ENCODE results near the gene EXOC4.

EXOC4 gene

DNA sequence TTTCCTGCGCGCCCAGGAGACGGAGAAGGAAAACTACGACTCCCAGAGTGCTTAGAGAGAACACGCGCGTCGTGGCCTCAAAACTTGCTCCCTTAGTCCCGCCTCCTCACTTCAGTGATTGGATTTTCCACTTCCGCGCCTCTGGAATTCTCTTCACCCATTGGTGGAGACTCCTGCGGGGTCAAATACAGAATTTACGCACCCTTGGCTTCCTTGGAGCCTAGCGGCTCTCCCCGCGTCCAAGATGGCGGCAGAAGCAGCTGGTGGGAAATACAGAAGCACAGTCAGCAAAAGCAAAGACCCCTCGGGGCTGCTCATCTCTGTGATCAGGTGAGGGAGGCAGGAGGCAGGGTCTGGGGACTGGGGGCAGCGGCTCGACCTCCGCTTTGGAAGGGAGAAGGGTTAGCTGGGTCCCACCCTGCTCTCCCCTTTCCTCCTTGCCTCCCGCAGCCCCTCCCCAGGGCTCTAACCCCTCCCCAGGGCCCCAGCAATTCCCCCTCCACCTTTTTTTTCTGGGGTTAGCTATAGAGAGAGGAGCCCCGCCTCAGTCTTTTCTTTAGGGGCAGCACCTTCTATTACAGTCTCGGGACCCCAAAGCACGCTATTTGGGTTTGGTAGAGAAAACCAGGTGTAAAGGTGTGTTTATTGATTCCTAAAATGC, at the start of gene EXOC4:
EXOC4 (plus strand) TSS at position 221 of the 661 bp plus-strand sequence.
- TF ChIP-seq, protein P1, sequence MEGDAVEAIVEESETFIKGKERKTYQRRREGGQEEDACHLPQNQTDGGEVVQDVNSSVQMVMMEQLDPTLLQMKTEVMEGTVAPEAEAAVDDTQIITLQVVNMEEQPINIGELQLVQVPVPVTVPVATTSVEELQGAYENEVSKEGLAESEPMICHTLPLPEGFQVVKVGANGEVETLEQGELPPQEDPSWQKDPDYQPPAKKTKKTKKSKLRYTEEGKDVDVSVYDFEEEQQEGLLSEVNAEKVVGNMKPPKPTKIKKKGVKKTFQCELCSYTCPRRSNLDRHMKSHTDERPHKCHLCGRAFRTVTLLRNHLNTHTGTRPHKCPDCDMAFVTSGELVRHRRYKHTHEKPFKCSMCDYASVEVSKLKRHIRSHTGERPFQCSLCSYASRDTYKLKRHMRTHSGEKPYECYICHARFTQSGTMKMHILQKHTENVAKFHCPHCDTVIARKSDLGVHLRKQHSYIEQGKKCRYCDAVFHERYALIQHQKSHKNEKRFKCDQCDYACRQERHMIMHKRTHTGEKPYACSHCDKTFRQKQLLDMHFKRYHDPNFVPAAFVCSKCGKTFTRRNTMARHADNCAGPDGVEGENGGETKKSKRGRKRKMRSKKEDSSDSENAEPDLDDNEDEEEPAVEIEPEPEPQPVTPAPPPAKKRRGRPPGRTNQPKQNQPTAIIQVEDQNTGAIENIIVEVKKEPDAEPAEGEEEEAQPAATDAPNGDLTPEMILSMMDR (IDR thresholded peaks at IDR 0.05): no peak

DNA sequence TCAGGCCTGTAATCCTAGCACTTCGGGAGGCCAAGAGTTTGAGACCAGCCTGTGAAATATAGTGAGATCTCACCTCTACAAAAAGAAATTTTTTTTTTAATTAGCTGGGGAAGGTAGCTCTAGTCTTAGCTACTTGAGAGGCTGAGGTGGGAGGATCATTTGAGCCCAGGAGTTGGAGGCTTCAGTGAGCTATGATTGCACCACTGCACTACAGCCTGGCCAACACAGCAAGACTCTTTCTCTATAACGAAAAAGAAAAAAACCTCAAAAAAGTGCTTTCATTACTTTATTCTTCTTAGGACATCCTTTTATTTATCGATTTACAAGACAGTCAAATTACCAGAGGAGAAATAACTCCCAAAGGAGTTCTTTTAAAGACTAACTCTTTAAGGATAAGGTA, 49.4 kb upstream of the EXOC4 start:
- TF ChIP-seq, protein P1 (IDR thresholded peaks at IDR 0.05): no peak

DNA sequence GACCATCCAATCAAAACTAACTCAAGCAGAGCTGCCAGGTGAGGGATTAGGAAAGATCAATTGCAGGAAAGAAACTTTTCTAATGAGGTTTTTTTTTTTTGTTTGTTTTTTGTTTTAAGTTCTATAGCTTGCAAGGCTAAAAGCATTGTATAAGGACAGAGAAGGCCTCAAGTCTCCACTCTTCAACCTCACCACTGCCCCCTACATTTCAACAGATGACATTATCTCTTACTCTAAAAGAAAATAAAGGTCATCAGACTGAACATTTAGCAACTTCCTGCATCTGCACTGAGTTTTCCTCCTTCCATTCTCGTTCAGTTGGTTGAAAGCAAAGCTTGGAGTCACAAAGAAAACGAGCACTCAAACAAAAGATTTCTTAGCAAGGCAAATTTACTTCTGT, 45.2 kb upstream of the EXOC4 start:
- TF ChIP-seq, protein P1 (IDR thresholded peaks at IDR 0.05): no peak; the same call in 1 of the 2 replicates

DNA sequence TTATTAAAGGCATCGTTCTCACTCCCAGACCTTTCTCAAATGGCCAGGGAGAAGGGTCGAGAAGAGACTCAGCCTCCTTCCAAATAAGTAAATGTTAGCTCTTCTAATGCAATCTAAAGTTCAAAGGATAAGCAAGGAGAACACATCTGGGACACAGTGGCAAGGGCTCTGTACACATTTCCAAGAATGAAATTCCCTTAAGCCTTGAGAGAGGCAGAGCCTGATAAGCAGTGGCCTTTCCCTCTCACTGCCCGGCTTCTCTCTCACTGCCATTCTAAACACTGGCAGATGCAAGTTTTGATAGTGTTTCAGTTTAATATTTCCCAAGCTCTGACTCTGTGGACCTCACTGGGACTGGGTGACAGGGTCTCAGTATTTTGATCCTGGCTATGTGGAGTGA, 35.1 kb upstream of the EXOC4 start:
- TF ChIP-seq, protein P1 (IDR thresholded peaks at IDR 0.05): no peak

DNA sequence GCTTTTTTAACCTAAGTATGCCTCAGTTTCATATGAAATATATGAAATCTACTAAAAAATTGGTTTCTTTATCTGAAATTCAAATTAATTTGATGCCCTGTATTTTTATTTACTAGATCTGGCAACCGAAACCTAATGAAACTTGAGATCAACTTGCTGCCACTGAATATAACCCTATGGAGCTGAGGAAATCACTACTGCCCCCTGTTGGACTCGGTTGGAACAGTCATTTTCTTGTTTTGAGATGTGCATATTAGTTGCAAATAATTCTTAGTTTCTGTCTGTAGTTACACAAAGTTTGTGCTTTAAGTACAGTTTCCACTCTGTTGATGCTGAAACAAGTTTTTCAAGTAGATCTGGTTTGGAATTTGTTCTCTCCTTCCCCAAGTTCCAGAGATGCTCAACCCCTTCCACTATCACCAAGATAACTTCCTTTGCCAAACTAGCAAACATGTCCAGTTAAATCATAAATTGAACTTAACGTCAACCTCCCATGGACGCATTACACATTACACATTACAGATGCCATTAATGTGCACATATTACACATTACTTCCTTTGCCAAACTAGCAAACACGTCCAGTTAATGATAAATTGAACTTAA, 22.2 kb upstream of the EXOC4 start:
- TF ChIP-seq, protein P1 (IDR thresholded peaks at IDR 0.05): peak; percentile 86

DNA sequence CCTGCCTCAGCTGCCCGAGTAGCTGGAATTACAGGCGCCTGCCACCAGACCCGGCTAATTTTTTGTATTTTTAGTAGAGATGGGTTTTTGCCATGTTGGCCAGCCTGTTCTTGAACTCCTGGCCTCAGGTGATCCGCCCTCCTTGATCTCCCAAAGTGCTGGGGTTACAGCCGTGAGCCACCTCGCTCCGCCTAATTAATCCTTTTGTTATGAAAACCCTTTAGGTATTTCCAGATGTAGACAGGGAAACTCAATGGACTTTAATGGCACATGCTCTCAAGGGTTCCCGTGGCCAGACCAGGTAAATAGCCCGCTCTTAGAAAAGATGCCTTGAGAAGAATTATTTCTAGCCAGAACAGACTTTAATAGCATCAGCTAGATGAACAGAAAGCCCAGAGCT, 19.7 kb upstream of the EXOC4 start:
- TF ChIP-seq, protein P1 (IDR thresholded peaks at IDR 0.05): no peak

DNA sequence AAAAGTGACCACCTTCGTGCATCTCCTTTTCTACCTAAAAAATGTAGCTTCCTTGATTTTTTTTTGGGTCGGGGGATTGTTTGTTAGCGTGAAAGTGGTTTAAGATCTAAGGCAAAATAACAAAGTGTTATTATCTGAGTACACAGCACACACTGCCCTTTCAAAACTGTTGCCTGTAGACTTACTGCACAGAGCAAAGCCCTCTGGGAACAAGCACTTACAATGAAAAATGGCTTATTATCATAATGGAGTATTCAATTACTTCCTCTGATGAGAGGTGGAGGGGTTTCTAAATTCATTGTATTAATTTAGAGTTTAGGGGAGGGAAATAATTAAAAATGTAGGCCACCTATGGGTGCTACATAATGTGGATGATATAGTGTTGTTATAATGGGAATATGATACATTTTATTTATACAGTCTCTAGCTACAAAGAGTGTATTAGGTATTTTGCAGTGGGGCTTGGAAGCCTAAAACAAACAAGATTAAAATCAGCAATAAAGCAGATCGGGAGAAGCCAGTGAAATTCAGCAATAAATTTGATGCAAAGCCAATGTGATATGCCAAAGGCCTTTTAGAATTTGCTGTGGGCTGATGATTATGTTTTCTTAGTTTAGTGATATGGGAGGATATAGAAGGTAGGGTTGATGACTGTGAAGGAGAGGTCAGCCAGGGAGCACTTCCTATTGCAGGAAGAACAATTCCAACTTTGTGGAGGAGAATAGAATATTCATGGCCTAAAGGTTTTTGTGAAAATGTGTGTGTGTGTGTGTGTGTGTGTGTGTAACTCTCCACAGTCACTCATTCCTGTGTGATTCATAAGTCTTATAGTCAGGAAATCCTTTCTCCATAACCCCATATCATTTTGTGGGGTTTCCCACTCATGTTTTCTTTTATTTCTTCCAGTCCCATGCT, 17.7 kb upstream of the EXOC4 start:
- TF ChIP-seq, protein P1 (IDR thresholded peaks at IDR 0.05): no peak

Data from LNCAP (cell line).